Mesenchymal stem cell (in vitro differentiated cells and primary cell): ENCODE results near the gene FBXO7.

Experiments used
- DNase-seq: peaks from one replicate; pipeline ENCODE4 v3.0.0-alpha.2; 2013
- H2AFZ ChIP-seq: one replicate; pipeline ENCODE4 v1.6.1; 2013; ENCODE audit warnings: low read depth, mild to moderate bottlenecking, control low read depth, inconsistent platforms, low read length, moderate library complexity
- H2AK5ac ChIP-seq: 2 replicates; pipeline ENCODE4 v1.6.1; 2013; ENCODE audit warnings: low read length, moderate library complexity, mild to moderate bottlenecking, inconsistent platforms; ENCODE audit not compliant: severe bottlenecking
- H2BK120ac ChIP-seq: one replicate; pipeline ENCODE4 v1.6.1; 2013; ENCODE audit warnings: low read depth, mild to moderate bottlenecking, inconsistent platforms, low read length, moderate library complexity
- H2BK12ac ChIP-seq, 2 experiments: one replicate each; pipeline ENCODE4 v1.6.1; 2013; ENCODE audit warnings: inconsistent platforms in 2 of 2, low read length in 2 of 2, mild to moderate bottlenecking in 2 of 2, moderate library complexity in 2 of 2, control low read depth in 1 of 2
- H2BK15ac ChIP-seq: one replicate; pipeline ENCODE4 v1.6.1; 2013; ENCODE audit warnings: mild to moderate bottlenecking, low read depth, inconsistent platforms; ENCODE audit not compliant: poor library complexity, severe bottlenecking
- H2BK5ac ChIP-seq: 2 replicates; pipeline ENCODE4 v1.6.1; 2013; ENCODE audit warnings: low read depth, mild to moderate bottlenecking, low read length, control low read depth, inconsistent platforms; ENCODE audit not compliant: poor library complexity, severe bottlenecking
- H3K14ac ChIP-seq, 2 experiments: one replicate each; pipeline ENCODE4 v1.6.1; 2013; ENCODE audit warnings: inconsistent platforms in 2 of 2, low read length in 2 of 2, control low read depth in 1 of 2, mild to moderate bottlenecking in 1 of 2, moderate library complexity in 1 of 2
- H3K18ac ChIP-seq, 2 experiments: one replicate each; pipeline ENCODE4 v1.6.1; 2013; ENCODE audit warnings: inconsistent platforms in 2 of 2, low read length in 2 of 2, control low read depth in 1 of 2, low read depth in 1 of 2, mild to moderate bottlenecking in 1 of 2
- H3K23ac ChIP-seq, 2 experiments: one replicate each; pipeline ENCODE4 v1.6.1; 2013; ENCODE audit warnings: inconsistent platforms in 2 of 2, low read length in 2 of 2, mild to moderate bottlenecking in 2 of 2, moderate library complexity in 2 of 2, control low read depth in 1 of 2
- H3K27ac ChIP-seq: 2 replicates; pipeline ENCODE4 v1.5.1; 2013; ENCODE audit warnings: mild to moderate bottlenecking, moderate library complexity, low read length, control low read depth, inconsistent platforms; ENCODE audit not compliant: poor library complexity, severe bottlenecking
- H3K27me3 ChIP-seq, 2 experiments: 2 replicates each; pipeline versions ENCODE4 v1.6.1 to v1.7.0; 2013; ENCODE audit warnings: low read length in 2 of 2, mild to moderate bottlenecking in 2 of 2, moderate library complexity in 2 of 2, control low read depth in 1 of 2, inconsistent platforms in 1 of 2; ENCODE audit not compliant: control insufficient read depth in 1 of 2, insufficient read depth in 1 of 2
- H3K36me3 ChIP-seq, 2 experiments: 2 replicates each; pipeline versions ENCODE4 v1.6.1 to v1.7.0; 2013; ENCODE audit warnings: low read length in 2 of 2, control low read depth in 1 of 2, inconsistent platforms in 1 of 2, low read depth in 1 of 2, mild to moderate bottlenecking in 1 of 2; ENCODE audit not compliant: insufficient read depth in 2 of 2, control insufficient read depth in 1 of 2
- H3K4ac ChIP-seq, 2 experiments: one replicate each; pipeline ENCODE4 v1.6.1; 2013; ENCODE audit warnings: inconsistent platforms in 2 of 2, low read length in 2 of 2, mild to moderate bottlenecking in 2 of 2, moderate library complexity in 2 of 2, control low read depth in 1 of 2, low read depth in 1 of 2
- H3K4me1 ChIP-seq: 2 replicates; pipeline ENCODE4 v1.6.1; 2013; ENCODE audit warnings: low read depth, low read length, control low read depth; ENCODE audit not compliant: control insufficient read depth, insufficient read depth
- H3K4me2 ChIP-seq: 2 replicates; pipeline ENCODE4 v1.6.1; 2013; ENCODE audit warnings: low read length, mild to moderate bottlenecking, inconsistent platforms; ENCODE audit not compliant: poor library complexity, severe bottlenecking
- H3K4me3 ChIP-seq, 2 experiments: 2 replicates each; pipeline versions ENCODE4 v1.5.1 to v1.7.0; 2013; ENCODE audit warnings: low read length in 2 of 2, mild to moderate bottlenecking in 2 of 2, control low read depth in 1 of 2, low read depth in 1 of 2; ENCODE audit not compliant: insufficient read depth in 1 of 2
- H3K79me1 ChIP-seq: replicated peaks from 2 replicates; pipeline ENCODE4 v1.6.1; 2013; ENCODE audit warnings: mild to moderate bottlenecking, control low read depth, low read length, inconsistent platforms; ENCODE audit not compliant: poor library complexity, severe bottlenecking
- H3K9ac ChIP-seq: 2 replicates; pipeline ENCODE4 v1.7.0; 2013; ENCODE audit warnings: mild to moderate bottlenecking, low read length, moderate library complexity
- H3K9me3 ChIP-seq: 2 replicates; pipeline ENCODE4 v1.7.0; 2013; ENCODE audit warnings: mild to moderate bottlenecking, low read length; ENCODE audit not compliant: control insufficient read depth
- H4K8ac ChIP-seq: one replicate; pipeline ENCODE4 v1.6.1; 2013; ENCODE audit warnings: inconsistent platforms, mild to moderate bottlenecking, low read length, moderate library complexity
- H4K91ac ChIP-seq: one replicate; pipeline ENCODE4 v1.6.1; 2013; ENCODE audit warnings: mild to moderate bottlenecking, low read length, inconsistent platforms
- WGBS: methylation state at CpG from one replicate; pipeline ENCODE4 v1.1.7; 2013; ENCODE audit warnings: mixed read lengths; 5-methylcytosine and 5-hydroxymethylcytosine counted together

Gene FBXO7

GRCh38 chr22:32515084-32515483 is 40.5 kb downstream of the FBXO7 start:
- no peak overlapping the region for H3K4me3 ChIP-seq
- no peak overlapping the region for H2BK120ac ChIP-seq
- WGBS, result 100% methylated on average over 2 of the region's 2 CpGs

GRCh38 chr22:32517488-32517887 is 42.9 kb downstream of the FBXO7 start:
- H3K14ac ChIP-seq, result no peak overlapping the region
- H3K4me1 ChIP-seq, result no peaks in the 10 kb centered on the region
- H3K4ac ChIP-seq, result no peak overlapping the region
- H3K4me2 ChIP-seq, result no peak overlapping the region
- no peak overlapping the region for H3K18ac ChIP-seq
- H2AK5ac ChIP-seq, result no peak overlapping the region
- no peaks in the 10 kb centered on the region for H3K79me1 ChIP-seq
- H3K9me3 ChIP-seq, result no peaks in the 10 kb centered on the region
- H4K8ac ChIP-seq, result no peak overlapping the region
- no peak overlapping the region for H2AFZ ChIP-seq
- H3K23ac ChIP-seq, result no peak overlapping the region
- H2BK5ac ChIP-seq, result no peak overlapping the region
- H4K91ac ChIP-seq, result no peak overlapping the region
- H2BK15ac ChIP-seq, result no peak overlapping the region
- H3K36me3 ChIP-seq, result peaks cover 0 to 3% of the 10 kb centered on the region in 2 experiments
- WGBS, result 100% methylated on average over 3 of the region's 3 CpGs
- no peak overlapping the region for H3K27ac ChIP-seq
- H2BK12ac ChIP-seq, result no peak overlapping the region
- no peak overlapping the region for H3K9ac ChIP-seq
- H3K27me3 ChIP-seq, result no peaks in the 10 kb centered on the region
- no peak overlapping the region for H3K4me3 ChIP-seq
- H2BK120ac ChIP-seq, result no peak overlapping the region
- no peak for DNase-seq

More at GRCh38 chr22:32515084-32515483, 40.5 kb downstream of the FBXO7 start:
- H3K9ac ChIP-seq, result no peak overlapping the region
- no peak overlapping the region for H2BK15ac ChIP-seq
- H4K8ac ChIP-seq, result no peak overlapping the region
- no peak overlapping the region for H2AFZ ChIP-seq
- no peak for DNase-seq
- no peaks in the 10 kb centered on the region for H3K9me3 ChIP-seq
- no peak overlapping the region for H3K4me2 ChIP-seq
- no peak overlapping the region for H3K18ac ChIP-seq
- no peak overlapping the region for H2BK5ac ChIP-seq
- H3K4me1 ChIP-seq, result no peaks in the 10 kb centered on the region
- H2BK12ac ChIP-seq, result no peak overlapping the region
- H3K36me3 ChIP-seq, result peaks cover 0 to 3% of the 10 kb centered on the region in 2 experiments
- no peak overlapping the region for H3K23ac ChIP-seq
- H3K4ac ChIP-seq, result no peak overlapping the region
- H3K27me3 ChIP-seq, result no peaks in the 10 kb centered on the region
- no peaks in the 10 kb centered on the region for H3K79me1 ChIP-seq
- no peak overlapping the region for H4K91ac ChIP-seq
- H2AK5ac ChIP-seq, result no peak overlapping the region
- no peak overlapping the region for H3K27ac ChIP-seq
- H3K14ac ChIP-seq, result no peak overlapping the region

DNA sequence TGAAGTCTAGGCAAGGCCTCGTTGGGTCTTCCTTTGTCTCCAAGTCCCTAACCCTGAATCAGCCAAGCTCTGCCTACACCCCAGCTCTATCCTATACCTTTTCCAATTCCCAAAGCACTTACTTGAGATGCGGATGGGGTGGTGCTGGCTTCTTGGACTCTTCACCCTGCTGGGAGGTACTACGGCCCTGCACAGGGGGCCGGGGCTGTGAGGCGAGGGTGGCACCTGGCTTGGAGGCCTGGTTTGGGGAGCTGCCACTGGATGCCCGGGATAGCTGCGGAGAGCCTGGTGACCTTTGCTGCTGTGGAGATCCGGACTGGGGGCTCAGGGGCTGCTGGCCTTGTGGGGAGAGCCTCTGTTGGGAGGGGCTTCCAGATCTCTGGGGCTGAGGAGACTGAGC is 43.3 kb downstream of the FBXO7 start:
- no peak for DNase-seq
- no peaks in the 10 kb centered on the region for H3K79me1 ChIP-seq
- H2AK5ac ChIP-seq, result no peak overlapping the region
- no peaks in the 10 kb centered on the region for H3K4me1 ChIP-seq
- no peak overlapping the region for H2BK120ac ChIP-seq
- H2BK5ac ChIP-seq, result no peak overlapping the region
- H3K4me2 ChIP-seq, result no peak overlapping the region
- WGBS, result 95% methylated on average over 8 of the region's 8 CpGs
- no peak overlapping the region for H4K91ac ChIP-seq
- no peak overlapping the region for H2BK15ac ChIP-seq
- H3K9me3 ChIP-seq, result no peaks in the 10 kb centered on the region
- H3K27ac ChIP-seq, result no peak overlapping the region
- H3K36me3 ChIP-seq, result peaks cover 0 to 3% of the 10 kb centered on the region in 2 experiments
- H3K4ac ChIP-seq, result no peak overlapping the region
- no peak overlapping the region for H3K4me3 ChIP-seq
- no peak overlapping the region for H3K9ac ChIP-seq
- no peak overlapping the region for H2AFZ ChIP-seq
- no peaks in the 10 kb centered on the region for H3K27me3 ChIP-seq
- H2BK12ac ChIP-seq, result no peak overlapping the region
- H3K14ac ChIP-seq, result no peak overlapping the region
- no peak overlapping the region for H3K23ac ChIP-seq
- H3K18ac ChIP-seq, result no peak overlapping the region
- no peak overlapping the region for H4K8ac ChIP-seq

DNA sequence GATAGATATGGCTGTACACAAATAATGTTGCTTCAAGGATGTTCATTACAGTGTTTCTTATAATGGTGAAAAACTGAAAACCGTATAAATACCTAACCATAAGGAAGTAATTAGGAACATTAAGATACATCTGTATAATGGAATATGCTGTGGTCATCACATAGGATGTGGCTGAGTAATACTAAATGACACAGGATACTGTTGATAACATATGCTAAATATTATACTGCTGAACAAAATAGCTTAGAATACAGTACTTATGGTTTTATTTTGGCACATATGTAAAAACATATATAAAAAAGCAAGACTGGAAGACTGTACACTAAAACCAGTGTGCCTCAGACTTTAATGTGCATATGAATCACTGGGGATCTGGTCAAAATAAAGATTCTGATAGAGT is 43.8 kb downstream of the FBXO7 start:
- DNase-seq, result no peak
- Histone ChIP-seq H3K9ac (no peak overlapping the region), H2AK5ac (no peak overlapping the region), H3K18ac (no peak overlapping the region), H3K27me3 (no peaks in the 10 kb centered on the region), H3K27ac (no peak overlapping the region), H2AFZ (no peak overlapping the region), H2BK12ac (no peak overlapping the region), H3K23ac (no peak overlapping the region), H3K4ac (no peak overlapping the region), H2BK120ac (no peak overlapping the region), H3K36me3 (peaks cover 0 to 3% of the 10 kb centered on the region in 2 experiments), H3K9me3 (no peaks in the 10 kb centered on the region), H2BK5ac (no peak overlapping the region), H3K14ac (no peak overlapping the region), H3K4me1 (no peaks in the 10 kb centered on the region), H3K4me3 (no peak overlapping the region), H3K4me2 (no peak overlapping the region), H4K8ac (no peak overlapping the region), H2BK15ac (no peak overlapping the region), H4K91ac (no peak overlapping the region), H3K79me1 (no peaks in the 10 kb centered on the region)
- WGBS, result no CpG with 5 or more reads among the region's 1 CpG
